Suprapubic skin (tissue), 4 donors: ENCODE data around the gene CDK4. TPM values are rescaled to one million over a fixed set of nuclear protein-coding genes. Genes with fewer than 3 reads are reported as not detected.

Experiments
- DNase-seq, 2 donors: peaks; one replicate each; pipeline ENCODE4 v3.0.0-alpha.2; 2019; ENCODE audit warnings: low spot score in 2 of 2
- H3K27ac ChIP-seq: fragments of 200-600 bp; sonication (generic); one replicate; pipeline ENCODE4 v1.5.1; 2019
- H3K27me3 ChIP-seq: fragments of 200-600 bp; sonication (generic); one replicate; pipeline ENCODE4 v1.5.1; 2019
- H3K36me3 ChIP-seq: fragments of 200-600 bp; sonication (generic); one replicate; pipeline ENCODE4 v1.5.1; 2019
- H3K4me1 ChIP-seq: fragments of 200-600 bp; sonication (generic); one replicate; pipeline ENCODE4 v1.5.1; 2019
- H3K4me3 ChIP-seq: fragments of 200-600 bp; sonication (generic); one replicate; pipeline ENCODE4 v1.5.1; 2019; ENCODE audit warnings: mild to moderate bottlenecking
- H3K9me3 ChIP-seq: fragments of 200-600 bp; sonication (generic); one replicate; pipeline ENCODE4 v1.5.1; 2019
- EP300 ChIP-seq: sonication (generic); formaldehyde crosslinking; IDR thresholded peaks from one replicate; pipeline ENCODE4 v1.6.1; 2017; ENCODE audit warnings: antibody characterized with exemption
- POLR2A ChIP-seq, 2 donors: fragments of 450-650 bp; IDR thresholded peaks; one replicate each; pipeline ENCODE4 v1.6.1; 2017; ENCODE audit warnings: antibody characterized with exemption in 2 of 2, mild to moderate bottlenecking in 2 of 2, moderate library complexity in 2 of 2
- POLR2AphosphoS5 ChIP-seq, 3 donors: sonication (generic); formaldehyde crosslinking; IDR thresholded peaks; one replicate each; pipeline ENCODE4 v1.6.1; 2017; ENCODE audit warnings: antibody characterized with exemption in 3 of 3
- WGBS: methylation state at CpG from one replicate; pipeline ENCODE4 v1.1.5; 2018; 5-methylcytosine and 5-hydroxymethylcytosine counted together
- total RNA-seq, 4 donors: library from RNA; depleted of rRNA; stranded (reverse); fragments of >200 nt; gene quantifications; one replicate each; pipeline ENCODE4 v1.1.0, GENCODE V29; 2016
- TF ChIP-seq, protein P1 (sequence below), 2 donors: fragments of 200-600 bp in 1 of 2; fragments of 450-650 bp in 1 of 2; sonication (generic) in 1 of 2; IDR thresholded peaks; one replicate each; pipeline ENCODE4 v1.5.1; 2016 to 2019; ENCODE audit warnings: antibody characterized with exemption in 2 of 2, mild to moderate bottlenecking in 1 of 2, moderate library complexity in 1 of 2

Gene CDK4
- total RNA-seq, 4 donors from 2014 or later = 35.7 to 82.3 (median 47.0) TPM

- H3K27ac ChIP-seq = no peak overlapping the region
- DNase-seq = no peak
- H3K36me3 ChIP-seq = no peaks in the 10 kb centered on the region
- H3K27me3 ChIP-seq = peaks cover 8% of the 10 kb centered on the region
- no peaks in the 10 kb centered on the region for H3K9me3 ChIP-seq
- 35% methylated on average over 5 of the region's 5 CpGs for WGBS
- TF ChIP-seq POLR2A (IDR thresholded peaks at IDR 0.05) (no peak), EP300 (no peak), POLR2AphosphoS5 (IDR thresholded peaks at IDR 0.05) (no peak)
- TF ChIP-seq, protein P1, sequence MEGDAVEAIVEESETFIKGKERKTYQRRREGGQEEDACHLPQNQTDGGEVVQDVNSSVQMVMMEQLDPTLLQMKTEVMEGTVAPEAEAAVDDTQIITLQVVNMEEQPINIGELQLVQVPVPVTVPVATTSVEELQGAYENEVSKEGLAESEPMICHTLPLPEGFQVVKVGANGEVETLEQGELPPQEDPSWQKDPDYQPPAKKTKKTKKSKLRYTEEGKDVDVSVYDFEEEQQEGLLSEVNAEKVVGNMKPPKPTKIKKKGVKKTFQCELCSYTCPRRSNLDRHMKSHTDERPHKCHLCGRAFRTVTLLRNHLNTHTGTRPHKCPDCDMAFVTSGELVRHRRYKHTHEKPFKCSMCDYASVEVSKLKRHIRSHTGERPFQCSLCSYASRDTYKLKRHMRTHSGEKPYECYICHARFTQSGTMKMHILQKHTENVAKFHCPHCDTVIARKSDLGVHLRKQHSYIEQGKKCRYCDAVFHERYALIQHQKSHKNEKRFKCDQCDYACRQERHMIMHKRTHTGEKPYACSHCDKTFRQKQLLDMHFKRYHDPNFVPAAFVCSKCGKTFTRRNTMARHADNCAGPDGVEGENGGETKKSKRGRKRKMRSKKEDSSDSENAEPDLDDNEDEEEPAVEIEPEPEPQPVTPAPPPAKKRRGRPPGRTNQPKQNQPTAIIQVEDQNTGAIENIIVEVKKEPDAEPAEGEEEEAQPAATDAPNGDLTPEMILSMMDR (IDR thresholded peaks at IDR 0.05) = no peak
- peaks cover 27% of the 10 kb centered on the region for H3K4me1 ChIP-seq
- H3K4me3 ChIP-seq = no peak overlapping the region
Observed at GRCh38 chr12:57729321-57729844, 22.7 kb downstream of the CDK4 start.

GRCh38 chr12:57727758-57728395 is 24.2 kb downstream of the CDK4 start:
- Histone ChIP-seq H3K27ac (no peak overlapping the region), H3K27me3 (no peaks in the 10 kb centered on the region), H3K36me3 (no peaks in the 10 kb centered on the region), H3K4me3 (no peak overlapping the region), H3K4me1 (peaks cover 27% of the 10 kb centered on the region), H3K9me3 (no peaks in the 10 kb centered on the region)
- 71% methylated on average over 20 of the region's 21 CpGs for WGBS
- no peak for TF ChIP-seq EP300
- no peak for TF ChIP-seq POLR2A (IDR thresholded peaks at IDR 0.05)
- TF ChIP-seq POLR2AphosphoS5 (IDR thresholded peaks at IDR 0.05) = no peak
- TF ChIP-seq, protein P1 (IDR thresholded peaks at IDR 0.05) = no peak
- DNase-seq = no peak

- H3K36me3 ChIP-seq = peaks cover under 1% of the 10 kb centered on the region
- H3K9me3 ChIP-seq = no peaks in the 10 kb centered on the region
- H3K4me1 ChIP-seq = peaks cover 27% of the 10 kb centered on the region
- no peak for DNase-seq
- TF ChIP-seq POLR2A (IDR thresholded peaks at IDR 0.05) (no peak), POLR2AphosphoS5 (IDR thresholded peaks at IDR 0.05) (peak in 1 of 3 donors; percentile 5), EP300 (no peak)
- TF ChIP-seq, protein P1 (IDR thresholded peaks at IDR 0.05) = peak in 1 of 2 donors; percentile 31
- H3K27me3 ChIP-seq = no peaks in the 10 kb centered on the region
- peak overlapping the region; percentile 66 for H3K27ac ChIP-seq
- 33% methylated on average over 46 of the region's 76 CpGs for WGBS
- H3K4me3 ChIP-seq = peak overlapping the region; percentile 82
Observed at GRCh38 chr12:57726884-57727757, 25.0 kb downstream of the CDK4 start.

GRCh38 chr12:57726151-57726883 is 25.8 kb downstream of the CDK4 start:
- TF ChIP-seq, protein P1 (IDR thresholded peaks at IDR 0.05) = peak; percentile 41 to 86
- TF ChIP-seq POLR2A (IDR thresholded peaks at IDR 0.05) (no peak), POLR2AphosphoS5 (IDR thresholded peaks at IDR 0.05) (no peak)
- WGBS = 13% methylated on average over 16 of the region's 79 CpGs
- Histone ChIP-seq H3K36me3 (peaks cover 8% of the 10 kb centered on the region), H3K27me3 (no peaks in the 10 kb centered on the region), H3K27ac (peak overlapping the region; percentile 66), H3K4me3 (peak overlapping the region; percentile 82), H3K9me3 (no peaks in the 10 kb centered on the region), H3K4me1 (peaks cover 27% of the 10 kb centered on the region)
- peak; percentile 90 to 92 for DNase-seq
